ENCODE results near the gene GNE.

The GNE gene

DNA sequence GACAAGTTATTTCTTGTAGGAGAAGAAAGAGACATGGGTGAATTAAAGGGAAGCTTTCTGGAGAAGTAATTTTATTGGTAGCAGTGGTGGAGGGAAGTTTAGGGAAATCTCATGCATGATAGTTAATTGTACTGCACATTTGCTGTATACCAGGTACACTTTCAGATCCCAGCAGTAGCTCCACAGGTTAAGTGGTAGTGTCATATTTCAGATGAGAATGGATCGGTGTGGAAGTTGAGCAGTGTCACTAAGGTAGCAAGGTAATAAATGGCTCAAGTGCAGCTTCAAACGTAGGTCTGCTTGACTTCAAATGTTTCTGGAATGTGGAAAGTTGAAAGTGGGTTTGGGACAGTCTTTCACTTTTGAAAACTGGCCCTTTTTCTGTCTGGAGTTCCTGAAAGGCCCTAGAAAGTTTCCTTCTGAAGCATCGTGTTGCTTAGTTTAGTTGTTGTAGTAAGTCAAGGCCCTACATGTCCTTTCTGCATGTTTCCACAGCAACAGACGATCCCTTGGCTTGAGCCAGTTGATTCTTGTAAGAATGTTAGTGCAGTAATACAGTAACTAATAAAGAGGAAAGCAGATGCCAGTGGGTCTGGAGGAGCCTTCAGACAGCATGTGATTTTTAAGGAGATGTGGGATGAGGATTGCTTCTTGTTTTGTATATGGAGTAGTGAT is 63.8 kb downstream of the GNE start:
- H3K4me3 ChIP-seq (ENCODE audit: control insufficient read depth, low read depth, low read length): no peak overlapping the region
- no peak for DNase-seq (ENCODE audit: low read depth)
- no peak for TF ChIP-seq CTCF (conservative IDR thresholded peaks at IDR 0.05; ENCODE audit: control insufficient read depth, insufficient read depth, low read depth, low read length)

- no peak for DNase-seq (ENCODE audit: low read depth)
- TF ChIP-seq CTCF (conservative IDR thresholded peaks at IDR 0.05; ENCODE audit: control insufficient read depth, insufficient read depth, low read depth, low read length): no peak
- H3K4me3 ChIP-seq (ENCODE audit: control insufficient read depth, low read depth, low read length): peak overlapping the region; percentile 81
Observed at GRCh38 chr9:36193023-36193422, 65.2 kb downstream of the GNE start.

- no peak for TF ChIP-seq CTCF (conservative IDR thresholded peaks at IDR 0.05; ENCODE audit: control insufficient read depth, insufficient read depth, low read depth, low read length)
- peak overlapping the region; percentile 81 for H3K4me3 ChIP-seq (ENCODE audit: control insufficient read depth, low read depth, low read length)
- DNase-seq (ENCODE audit: low read depth): peak; percentile 38
Observed at GRCh38 chr9:36192196-36192595, 66.1 kb downstream of the GNE start.

DNA sequence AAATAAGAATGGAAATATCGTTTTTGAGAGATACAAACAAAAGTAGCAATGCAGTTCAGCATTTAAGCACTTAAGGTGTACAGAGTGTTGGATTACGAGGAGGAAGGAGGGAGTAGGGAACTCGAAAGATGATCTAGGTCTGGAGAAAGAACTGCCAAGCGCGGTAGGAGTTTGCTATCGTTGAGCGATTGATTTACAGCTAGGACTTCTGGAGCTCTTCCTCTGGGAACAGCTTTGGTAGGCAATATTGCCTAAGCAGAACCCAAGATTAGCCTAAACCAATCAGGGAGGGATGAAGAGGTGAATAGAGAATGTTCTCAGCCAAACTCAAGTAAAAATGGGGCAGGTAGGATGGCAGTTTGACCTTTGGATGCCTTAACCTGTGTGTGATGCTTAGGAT is 66.6 kb downstream of the GNE start:
- TF ChIP-seq CTCF (conservative IDR thresholded peaks at IDR 0.05; ENCODE audit: control insufficient read depth, insufficient read depth, low read depth, low read length): no peak
- H3K4me3 ChIP-seq (ENCODE audit: control insufficient read depth, low read depth, low read length): peak overlapping the region; percentile 81

DNA sequence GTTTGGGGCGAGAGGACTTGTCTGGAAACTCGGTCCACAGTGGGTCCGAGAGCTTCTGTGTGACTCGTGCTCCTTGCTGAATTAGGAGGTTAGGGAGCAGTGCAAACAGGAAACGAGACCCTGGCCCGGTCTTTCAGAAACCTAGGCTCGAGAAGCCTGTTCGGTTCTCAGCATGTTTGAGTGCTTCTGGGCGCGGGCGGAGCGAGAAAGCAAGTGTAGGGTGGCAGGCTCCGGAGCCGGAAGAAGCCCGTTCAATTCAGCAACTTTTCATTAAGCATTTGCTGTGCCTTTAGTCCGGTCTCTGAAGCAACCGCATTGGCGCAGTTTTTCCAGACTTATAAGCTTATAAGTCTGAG is 67.0 kb downstream of the GNE start:
- no peak for DNase-seq (ENCODE audit: low read depth)
- TF ChIP-seq CTCF (conservative IDR thresholded peaks at IDR 0.05; ENCODE audit: control insufficient read depth, insufficient read depth, low read depth, low read length): no peak
- peak overlapping the region; percentile 81 for H3K4me3 ChIP-seq (ENCODE audit: control insufficient read depth, low read depth, low read length)

More for the DNA sequence above, 66.6 kb downstream of the GNE start:
- no peak for DNase-seq (ENCODE audit: low read depth)

- DNase-seq (ENCODE audit: low read depth): peak; percentile 99
- TF ChIP-seq CTCF (conservative IDR thresholded peaks at IDR 0.05; ENCODE audit: control insufficient read depth, insufficient read depth, low read depth, low read length): peak; percentile 65
- H3K4me3 ChIP-seq (ENCODE audit: control insufficient read depth, low read depth, low read length): peak within 1 kb of the TSS; percentile 81
Observed at GRCh38 chr9:36190388-36191289, 67.6 kb downstream of the GNE start, which contains the start of gene CLTA. TSS of gene CLTA (plus strand) at chr9:36190921. CDS start at chr9:36191057, 136 bp downstream.

Measured in fibroblast of mammary gland (primary cell).